Activated B cell treated with CpG ODN at 0.5 μM for 24 hours (primary cell): Measurements from ENCODE around the gene GNB1L. TPM values are rescaled to one million over a fixed set of nuclear protein-coding genes. Genes with fewer than 3 reads are reported as not detected.
A peak's percentile ranks its signal among the peaks of the same experiment; 100 is the strongest.

Source experiments
- ATAC-seq: fragments of 200-7000 bp; cut with Tn5 transposase; one replicate; pipeline ENCODE4 v1.10.0; 2021; ENCODE audit warnings: low read depth, mild to moderate bottlenecking, moderate library complexity
- CTCF ChIA-PET: fragments of 350-600 bp; sonication (Branson Sonifier 250); formaldehyde crosslinking; loops from one replicate; lab custom pipeline; 2021; ENCODE audit warnings: antibody characterized with exemption; lab: Charles Lee
- POLR2A ChIA-PET: fragments of 350-600 bp; sonication (Branson Sonifier 250); formaldehyde crosslinking; loops from one replicate; lab custom pipeline; 2021; ENCODE audit warnings: antibody characterized with exemption; lab: Charles Lee
- DNase-seq: peaks from one replicate; pipeline ENCODE4 v3.0.0; 2022
- H3K27ac Mint-ChIP-seq: one replicate; pipeline ENCODE4 v1.8.0; 2020; ENCODE audit warnings: mixed read lengths
- H3K27me3 Mint-ChIP-seq: one replicate; pipeline ENCODE4 v1.8.0; 2021; ENCODE audit warnings: mixed read lengths
- H3K36me3 Mint-ChIP-seq: one replicate; pipeline ENCODE4 v1.8.0; 2021; ENCODE audit warnings: low read depth, mixed read lengths
- H3K4me1 Mint-ChIP-seq: one replicate; pipeline ENCODE4 v1.8.0; 2021; ENCODE audit warnings: mixed read lengths
- H3K4me3 Mint-ChIP-seq: one replicate; pipeline ENCODE4 v1.8.0; 2020; ENCODE audit warnings: mild to moderate bottlenecking, mixed read lengths
- H3K9me3 Mint-ChIP-seq: one replicate; pipeline ENCODE4 v1.8.0; 2020; ENCODE audit warnings: mixed read lengths
- CTCF ChIP-seq: fragments of 200-600 bp; IDR thresholded peaks from one replicate; pipeline ENCODE4 v1.8.0; 2022; ENCODE audit warnings: antibody characterized with exemption, mild to moderate bottlenecking
- intact Hi-C: fragments of 100-400 bp; cut with micrococcal nuclease; formaldehyde crosslinking; loops from one replicate; pipeline ENCODE4 v1.15.1; 2024
- total RNA-seq: library from RNA; stranded (reverse); gene quantifications from 2 replicates; pipeline ENCODE4 v1.2.3, GENCODE V29; 2022

Gene GNB1L
- total RNA-seq, 1 donor from 2014 or later, result 6.3 TPM

- H3K4me3 Mint-ChIP-seq, result no peak overlapping the region
- H3K9me3 Mint-ChIP-seq, result no peaks in the 10 kb centered on the region
- no peaks in the 10 kb centered on the region for H3K36me3 Mint-ChIP-seq
- ChIA-PET POLR2A (no interaction called here), CTCF (interaction anchor here (1.0 to 1.4 kb wide), 2 partner anchors 22 kb away, joined by 3 to 4 read pairs; no protein-coding TSS in a partner anchor)
- intact Hi-C loops, result no loop called here
- ATAC-seq (no peak), DNase-seq (no peak)
- no peaks in the 10 kb centered on the region for H3K27me3 Mint-ChIP-seq
- peaks cover 41% of the 10 kb centered on the region for H3K4me1 Mint-ChIP-seq
- H3K27ac Mint-ChIP-seq, result no peak overlapping the region
- no peak for TF ChIP-seq CTCF
These were observed 33.6 kb upstream of the GNB1L start for GRCh38 chr22:19888131-19888746.

GRCh38 chr22:19887256-19887985, 32.7 kb upstream of the GNB1L start:
- TF ChIP-seq CTCF, result no peak
- DNase-seq (no peak), ATAC-seq (no peak)
- POLR2A ChIA-PET, result no interaction called here
- intact Hi-C loops, result no loop called here
- Mint-ChIP-seq H3K9me3 (no peaks in the 10 kb centered on the region), H3K27me3 (no peaks in the 10 kb centered on the region), H3K4me3 (no peak overlapping the region), H3K4me1 (peaks cover 39% of the 10 kb centered on the region), H3K36me3 (no peaks in the 10 kb centered on the region), H3K27ac (peak overlapping the region; percentile 52)
- CTCF ChIA-PET, result interaction anchor here (1.0 kb wide), 1 partner anchor 23 kb away, joined by 3 read pairs; no protein-coding TSS in a partner anchor

GRCh38 chr22:19886605-19887255, 32.1 kb upstream of the GNB1L start:
- intact Hi-C loops, result no loop called here

GRCh38 chr22:19885841-19886592, 31.3 kb upstream of the GNB1L start:
- Mint-ChIP-seq H3K4me3 (no peak overlapping the region), H3K36me3 (no peaks in the 10 kb centered on the region), H3K27ac (no peak overlapping the region), H3K9me3 (no peaks in the 10 kb centered on the region), H3K4me1 (peaks cover 25% of the 10 kb centered on the region), H3K27me3 (no peaks in the 10 kb centered on the region)
- no peak for ATAC-seq
- CTCF ChIA-PET, result no interaction called here
- no peak for TF ChIP-seq CTCF
- POLR2A ChIA-PET, result no interaction called here
- intact Hi-C loops, result no loop called here
- DNase-seq, result no peak

More at GRCh38 chr22:19886605-19887255, 32.1 kb upstream of the GNB1L start:
- Mint-ChIP-seq H3K27ac (peak overlapping the region; percentile 52), H3K27me3 (no peaks in the 10 kb centered on the region), H3K4me3 (no peak overlapping the region), H3K36me3 (no peaks in the 10 kb centered on the region), H3K9me3 (no peaks in the 10 kb centered on the region), H3K4me1 (peaks cover 32% of the 10 kb centered on the region)
- ChIA-PET POLR2A (no interaction called here), CTCF (interaction anchor here (1.0 kb wide), 1 partner anchor 23 kb away, joined by 3 read pairs; no protein-coding TSS in a partner anchor)
- DNase-seq, result no peak
- ATAC-seq, result peak; percentile 64
- TF ChIP-seq CTCF, result no peak
